Thyroid gland (tissue), 4 donors: Measurements from ENCODE around the gene DTX2.
"Not testable (repeated sequence)": the region's sequence is repeated elsewhere in the genome, so short reads cannot be mapped to it uniquely, and the experiment has no call there.

Experiments
- CTCF ChIP-seq, 6 experiments: fragments of 200-600 bp in 3 of 6; fragments of 450-650 bp in 3 of 6; sonication (generic) in 3 of 6; IDR thresholded peaks; one replicate each; pipeline ENCODE4 v1.5.1; 2016 to 2019; ENCODE audit warnings: antibody characterized with exemption in 6 of 6, mild to moderate bottlenecking in 2 of 6, inconsistent platforms in 1 of 6, moderate library complexity in 1 of 6
- POLR2A ChIP-seq, 2 donors: fragments of 450-650 bp; IDR thresholded peaks; one replicate each; pipeline ENCODE4 v1.6.1; 2017; ENCODE audit warnings: antibody characterized with exemption in 2 of 2, mild to moderate bottlenecking in 2 of 2, moderate library complexity in 1 of 2

DNA sequence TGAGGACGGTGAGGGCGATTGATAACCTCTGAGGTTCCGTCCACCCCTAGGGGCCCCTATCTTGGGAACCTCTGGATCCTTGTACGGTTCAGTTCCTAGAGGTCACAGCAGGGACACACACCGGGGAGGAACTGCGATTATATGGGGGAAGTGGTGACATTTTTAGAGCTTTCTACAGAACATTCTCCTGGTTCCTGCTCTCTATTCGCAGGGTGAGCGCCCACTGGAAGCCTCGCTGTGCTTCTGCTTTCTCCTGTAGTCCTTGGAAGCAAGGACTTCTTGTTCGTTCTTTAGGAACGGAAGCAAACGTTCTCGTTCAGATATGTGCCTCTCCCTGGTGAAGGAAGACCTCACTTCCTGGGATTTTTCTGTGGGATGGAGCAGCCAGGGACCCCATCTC, 26.5 kb downstream of the DTX2 start:
- not testable (repeated sequence) for TF ChIP-seq CTCF, POLR2A (IDR thresholded peaks at IDR 0.05)
